ENCODE measurements around the gene HDAC9.

The HDAC9 gene

GRCh38 chr7:18558503-18558902 is 63.0 kb downstream of the HDAC9 start:
- DNase-seq = no peak

GRCh38 chr7:18558910-18559309 is 63.4 kb downstream of the HDAC9 start:
- no peak for DNase-seq

- DNase-seq = no peak
These were observed 64.2 kb downstream of the HDAC9 start for GRCh38 chr7:18559756-18560155.

GRCh38 chr7:18564779-18565178 is 69.2 kb downstream of the HDAC9 start:
- DNase-seq = no peak

- no peak for DNase-seq
These were observed 69.8 kb downstream of the HDAC9 start for GRCh38 chr7:18565337-18565736.

GRCh38 chr7:18566205-18566604 is 70.7 kb downstream of the HDAC9 start:
- DNase-seq = no peak

- DNase-seq = no peak
These were observed 71.3 kb downstream of the HDAC9 start for GRCh38 chr7:18566829-18567228.

GRCh38 chr7:18570441-18570840 is 74.9 kb downstream of the HDAC9 start:
- DNase-seq = no peak

GRCh38 chr7:18570890-18571478 is 75.4 kb downstream of the HDAC9 start:
- peak; percentile 51 for DNase-seq

GRCh38 chr7:18572154-18572553 is 76.6 kb downstream of the HDAC9 start:
- DNase-seq = no peak

GRCh38 chr7:18572885-18573284 is 77.3 kb downstream of the HDAC9 start:
- no peak for DNase-seq

GRCh38 chr7:18573410-18574234 is 78.1 kb downstream of the HDAC9 start:
- no peak for DNase-seq

- no peak for DNase-seq
These were observed 78.6 kb downstream of the HDAC9 start for GRCh38 chr7:18574235-18574540.

- DNase-seq = no peak
These were observed 79.1 kb downstream of the HDAC9 start for GRCh38 chr7:18574676-18575075.

GRCh38 chr7:18575622-18576572 is 80.3 kb downstream of the HDAC9 start:
- DNase-seq = no peak

- DNase-seq = no peak
These were observed 81.7 kb downstream of the HDAC9 start for GRCh38 chr7:18577096-18577771.

- no peak for DNase-seq
These were observed 84.1 kb downstream of the HDAC9 start for GRCh38 chr7:18579698-18580097.

- DNase-seq = no peak
These were observed 85.4 kb downstream of the HDAC9 start for GRCh38 chr7:18580950-18581349.

GRCh38 chr7:18583305-18583704 is 87.8 kb downstream of the HDAC9 start:
- no peak for DNase-seq

GRCh38 chr7:18590241-18590640 is 94.7 kb downstream of the HDAC9 start:
- no peak for DNase-seq

GRCh38 chr7:18590744-18591340 is 95.3 kb downstream of the HDAC9 start:
- no peak for DNase-seq

- DNase-seq = no peak
These were observed 98.2 kb downstream of the HDAC9 start for GRCh38 chr7:18593602-18594279.

Measured in NCI-H2029 treated with DMSO at 0.1 percent for 48 hours (cell line).